ENCODE data around the gene C6orf120.
"Not testable (repeated sequence)": the region's sequence is repeated elsewhere in the genome, so short reads cannot be mapped to it uniquely, and the experiment has no call there.

Gene C6orf120

DNA sequence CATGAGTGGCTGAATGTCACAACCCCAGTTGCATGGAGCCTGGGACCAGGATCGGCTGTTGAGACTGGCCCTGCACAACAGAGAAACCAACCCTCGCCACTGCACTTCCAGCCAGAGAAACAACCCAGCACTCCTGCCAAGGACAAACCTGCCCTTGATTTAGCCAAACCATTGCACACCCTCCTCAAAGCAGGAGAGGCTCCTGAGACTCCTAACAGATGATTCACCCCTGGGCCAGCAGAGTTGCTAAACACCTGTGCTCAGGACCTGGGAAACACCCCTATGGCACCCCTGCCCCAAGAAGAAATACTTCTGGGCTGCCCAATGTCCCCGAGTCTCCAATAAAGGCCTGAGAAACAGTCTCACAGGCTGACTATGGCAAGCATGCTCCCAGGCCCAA, 17.9 kb upstream of the C6orf120 start:
- DNase-seq, result no peak

DNA sequence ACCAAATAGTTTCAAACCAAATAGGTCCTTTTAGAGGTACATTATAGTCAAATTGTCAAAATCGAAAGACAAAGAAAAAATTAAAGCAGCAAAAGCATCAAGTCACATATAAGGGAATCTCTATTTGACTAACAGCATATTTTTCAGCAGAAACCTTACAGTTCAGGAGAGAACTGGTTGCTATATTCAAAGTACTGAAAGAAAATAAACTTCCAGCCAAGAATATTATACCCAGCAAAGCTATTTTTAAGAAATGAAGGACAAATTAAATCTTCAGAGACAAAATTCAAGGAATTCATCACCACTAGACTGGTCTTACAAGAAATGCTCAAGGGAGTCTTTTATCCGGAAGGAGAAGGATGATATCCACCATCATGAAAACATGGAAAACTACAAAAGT, 16.1 kb upstream of the C6orf120 start:
- no peak for DNase-seq

DNA sequence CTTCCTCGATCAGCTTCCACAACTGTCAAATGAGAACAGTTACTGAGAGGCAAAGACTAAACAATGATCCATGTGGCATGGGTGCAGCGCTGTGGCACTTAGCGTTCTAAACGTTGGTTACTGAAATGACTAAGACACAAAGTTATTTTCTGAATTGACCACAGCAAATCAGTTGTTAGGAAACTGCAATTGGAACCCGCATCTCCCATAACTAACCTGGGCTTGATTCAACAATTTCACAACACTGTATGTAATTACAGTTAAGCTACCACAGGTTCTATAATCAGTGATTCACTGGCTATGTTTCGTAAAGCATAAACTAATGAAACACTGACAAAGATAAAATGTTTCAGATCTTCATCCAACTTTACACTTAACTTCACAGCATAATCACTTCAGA, 12.6 kb upstream of the C6orf120 start:
- DNase-seq, result no peak

DNA sequence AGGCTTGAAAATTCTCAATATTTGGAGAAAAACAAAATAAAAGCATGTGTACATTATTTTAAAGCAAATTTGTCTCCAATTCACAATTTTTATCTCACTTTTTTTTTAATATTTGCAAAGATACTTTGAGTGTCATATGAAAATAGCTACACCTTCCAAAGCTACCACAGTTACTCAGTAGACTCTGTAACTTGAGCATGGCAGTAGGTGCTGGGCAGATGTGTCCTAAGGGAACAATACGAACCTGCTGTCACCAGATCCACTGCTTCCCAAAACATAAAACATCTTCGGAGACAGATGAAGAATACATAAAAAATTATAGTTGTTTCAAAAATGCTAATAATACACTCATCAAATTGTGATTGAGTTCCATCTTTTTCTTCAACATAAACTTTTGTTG, 10.7 kb upstream of the C6orf120 start:
- DNase-seq, result no peak

DNA sequence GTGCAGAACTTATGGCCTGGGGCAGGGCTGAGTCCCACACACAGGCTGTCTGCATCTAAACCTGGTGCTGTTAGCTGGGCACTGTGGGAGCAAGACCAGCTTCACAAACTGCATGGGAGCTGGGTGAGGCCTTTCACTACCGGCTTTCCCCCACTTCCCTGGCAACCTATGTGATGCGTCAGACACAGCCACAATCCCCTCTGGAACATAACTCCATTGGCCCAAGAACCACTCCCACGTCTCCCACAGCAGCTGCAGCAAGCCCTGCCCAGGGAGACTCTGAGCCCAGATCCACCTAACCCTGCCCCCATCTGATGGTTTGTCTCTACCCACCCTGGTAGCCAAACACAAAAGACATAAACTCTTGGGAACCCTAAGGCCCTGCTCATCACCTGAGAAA, 9.4 kb upstream of the C6orf120 start:
- no peak for DNase-seq

DNA sequence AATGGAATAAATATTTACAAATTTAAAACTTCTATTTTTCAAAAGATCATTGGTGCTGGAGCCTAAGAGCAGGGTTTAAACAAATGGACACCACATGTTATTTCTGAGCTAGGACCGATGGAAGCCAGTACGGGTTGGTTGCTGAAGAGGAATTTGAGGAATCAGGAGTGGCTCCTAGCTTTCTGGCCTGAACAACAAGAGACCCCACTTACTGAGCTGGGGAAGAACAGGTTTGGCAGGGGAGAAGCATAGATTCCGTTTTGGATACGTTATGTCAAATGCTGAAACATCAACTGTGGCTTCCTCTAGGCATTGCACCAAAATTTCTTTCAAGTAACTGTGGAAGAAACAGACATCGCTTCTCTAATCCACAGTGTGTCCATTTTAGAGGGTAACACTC, 6.8 kb upstream of the C6orf120 start:
- DNase-seq, result no peak

DNA sequence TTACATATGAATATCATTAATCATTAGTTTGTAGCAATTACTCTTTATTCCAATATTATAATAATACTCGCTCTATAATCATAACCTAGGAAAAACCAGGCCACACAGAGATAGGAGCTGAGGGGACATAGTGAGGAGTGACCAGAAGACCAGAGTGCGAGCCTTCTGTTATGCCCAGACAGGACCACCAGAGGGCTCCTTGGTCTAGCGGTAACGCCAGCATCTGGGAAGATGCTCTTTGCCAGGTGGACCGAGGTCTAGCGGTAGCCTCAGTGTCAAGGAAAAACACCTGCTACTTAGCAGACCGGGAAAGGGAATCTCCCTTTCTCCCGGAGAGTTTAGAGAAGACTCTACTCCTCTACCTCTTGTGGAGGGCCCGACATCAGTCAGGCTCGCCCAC, 4.8 kb upstream of the C6orf120 start:
- not testable (repeated sequence) for DNase-seq

DNA sequence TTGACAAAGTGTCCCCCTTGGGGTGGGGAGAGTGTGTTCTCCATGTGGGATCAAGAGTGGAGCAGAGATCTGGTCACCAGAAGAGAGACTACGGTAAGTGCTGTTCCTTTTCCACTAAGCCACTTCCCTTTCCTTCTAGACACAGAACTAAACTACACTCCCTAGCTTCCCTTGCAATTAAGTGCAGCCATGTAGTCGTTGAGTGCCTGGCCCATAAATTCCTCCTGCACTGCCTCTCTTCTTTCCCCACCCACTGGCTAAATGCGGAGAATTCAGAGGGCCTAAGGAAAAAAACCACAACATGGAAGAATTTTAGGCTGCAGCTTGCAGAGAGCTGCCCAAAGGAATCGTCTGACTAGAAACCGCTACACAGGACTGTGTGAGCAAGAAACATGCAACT, 1.6 kb upstream of the C6orf120 start:
- DNase-seq, result no peak

DNA sequence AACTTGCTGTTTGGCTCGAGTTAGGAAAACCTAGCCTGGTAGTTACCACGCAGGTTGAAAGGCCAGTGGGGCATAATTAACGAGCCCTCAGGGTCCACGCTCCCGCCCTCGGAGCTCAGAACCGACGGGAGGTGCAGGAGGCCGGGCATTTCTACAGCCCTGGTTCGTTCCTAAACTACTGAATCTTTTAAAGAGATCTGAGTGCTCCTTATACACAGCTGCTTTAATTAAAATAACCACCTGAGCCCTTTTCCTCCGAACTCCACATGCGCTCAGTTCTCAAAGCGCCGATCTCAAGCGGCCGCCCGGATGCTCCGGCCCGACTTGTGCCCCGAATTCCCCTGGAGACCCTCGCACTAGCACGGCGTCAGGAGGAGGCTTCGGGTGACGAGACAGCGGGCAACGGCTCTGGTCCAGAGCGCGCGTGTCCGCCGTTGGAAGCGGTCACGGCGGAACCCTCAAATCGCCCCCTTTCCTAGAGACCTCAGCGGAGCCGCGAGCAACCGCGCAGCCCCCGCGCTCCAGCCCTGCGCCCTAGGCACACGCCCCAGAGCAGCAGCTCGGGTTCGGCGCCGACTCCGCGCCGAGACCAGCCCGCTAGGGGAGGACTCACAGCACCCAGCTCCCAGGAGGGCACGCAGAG, 494 bp upstream of the C6orf120 start:
- DNase-seq, result no peak

DNA sequence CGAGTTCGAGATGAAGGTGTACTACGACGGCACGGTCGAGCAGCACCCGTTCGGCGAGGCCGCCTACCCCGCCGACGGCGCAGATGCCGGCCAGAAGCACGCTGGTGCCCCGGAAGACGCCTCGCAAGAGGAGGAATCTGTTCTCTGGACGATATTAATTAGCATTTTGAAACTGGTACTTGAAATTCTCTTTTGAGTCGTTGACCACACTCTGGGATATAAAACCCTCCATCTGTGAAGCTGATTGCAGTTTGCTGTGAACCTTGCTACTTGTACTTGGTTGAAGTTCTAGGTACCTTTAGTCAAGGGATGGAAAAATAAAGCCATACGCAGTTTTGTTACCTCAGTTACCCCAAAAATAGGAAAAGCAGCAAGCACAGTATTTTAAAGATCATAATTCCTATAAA, 917 bp downstream of the C6orf120 start:
- no peak for DNase-seq

DNA sequence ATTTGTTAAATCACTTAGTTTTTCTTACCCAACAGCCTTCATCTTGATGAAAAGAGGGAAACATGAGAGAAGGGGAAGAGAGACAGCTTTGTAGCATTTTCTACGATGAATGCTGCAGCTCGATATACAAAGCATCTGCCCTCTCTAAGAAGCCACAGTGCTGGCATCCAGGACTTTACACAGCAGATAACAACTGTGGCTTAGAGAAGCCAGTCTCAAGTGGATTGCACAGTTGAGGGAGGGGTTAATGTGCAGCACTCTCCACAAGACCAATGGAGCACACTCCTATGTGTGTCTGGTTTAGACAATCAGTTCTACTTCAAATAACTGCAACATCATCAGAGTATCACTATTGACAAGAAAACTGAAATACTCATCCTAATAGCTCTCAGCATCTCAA, 5.8 kb downstream of the C6orf120 start:
- DNase-seq, result no peak

DNA sequence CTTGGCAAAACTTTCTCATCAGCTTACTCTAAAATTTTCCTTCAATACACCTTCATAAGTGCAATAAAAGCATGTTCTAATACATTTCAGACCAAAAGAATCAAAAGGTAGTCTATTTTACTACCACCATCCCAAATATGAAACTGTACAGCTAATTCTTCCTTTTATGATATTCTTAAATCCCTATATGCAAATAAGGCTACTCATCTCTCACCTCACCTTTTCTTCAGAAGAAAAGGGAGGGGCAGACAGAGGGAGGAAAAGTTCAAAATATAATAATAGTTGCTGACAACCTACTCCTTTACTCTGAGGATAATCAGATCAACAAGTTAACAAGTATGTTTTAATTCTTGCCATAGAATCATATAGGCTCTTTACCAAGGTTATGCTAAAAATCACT, 7.4 kb downstream of the C6orf120 start:
- no peak for DNase-seq

DNA sequence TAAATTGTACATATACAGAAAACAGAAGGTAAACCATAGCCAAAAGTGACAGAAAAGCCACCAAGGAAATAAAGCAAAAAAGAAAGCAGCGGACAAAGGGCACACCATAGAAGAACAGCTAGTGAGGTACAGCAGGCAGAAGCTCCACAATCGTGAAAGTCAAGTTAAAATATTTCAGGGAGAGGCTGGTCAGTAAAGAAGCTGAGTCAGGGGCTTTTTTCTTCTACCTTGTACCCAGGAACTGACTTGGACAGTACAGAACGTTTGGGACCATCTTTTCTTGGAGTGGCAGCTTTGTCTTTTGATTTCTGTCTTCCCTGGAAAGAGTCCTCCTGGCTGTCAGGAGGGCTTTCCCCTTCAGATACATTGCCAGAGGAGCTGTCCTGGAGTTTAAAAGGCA, 8.1 kb downstream of the C6orf120 start:
- no peak for DNase-seq

DNA sequence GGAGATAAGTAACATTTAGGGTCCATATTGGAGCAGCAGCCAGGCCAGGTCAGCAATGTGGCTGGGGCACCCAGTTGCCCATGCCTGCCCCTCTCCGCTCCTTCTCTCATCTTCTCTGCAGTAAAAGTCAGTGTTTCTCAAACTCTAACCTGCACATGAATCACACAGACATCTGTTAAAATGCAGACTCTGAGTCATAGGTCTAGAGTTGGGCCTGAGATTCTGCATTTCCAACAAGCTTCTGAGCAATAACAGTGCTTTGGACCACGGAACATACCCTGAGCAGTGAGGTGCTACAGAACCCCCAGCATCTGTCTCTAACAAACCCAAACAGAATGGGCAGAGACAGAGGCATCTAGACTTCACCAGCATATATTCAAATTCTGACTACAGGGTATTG, 12.3 kb downstream of the C6orf120 start:
- DNase-seq, result no peak

DNA sequence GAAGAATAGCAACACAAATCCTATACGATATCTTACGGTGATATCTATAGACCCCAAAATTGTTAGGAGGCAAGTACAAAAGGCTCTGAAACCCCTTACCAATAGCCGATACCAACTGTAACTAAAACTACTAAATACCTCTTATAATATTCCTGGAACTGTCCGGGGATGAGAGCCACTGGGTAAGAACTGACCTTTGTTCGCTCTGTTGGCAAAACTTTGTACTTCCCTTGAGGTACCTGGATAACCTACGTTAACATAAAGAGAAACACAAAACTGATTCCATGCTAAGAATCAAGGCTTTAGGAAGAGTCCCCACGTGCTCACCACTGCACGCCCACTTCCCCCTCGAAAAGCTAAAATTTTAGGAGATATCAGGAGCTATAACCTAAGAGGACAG, 12.7 kb downstream of the C6orf120 start:
- DNase-seq, result no peak

DNA sequence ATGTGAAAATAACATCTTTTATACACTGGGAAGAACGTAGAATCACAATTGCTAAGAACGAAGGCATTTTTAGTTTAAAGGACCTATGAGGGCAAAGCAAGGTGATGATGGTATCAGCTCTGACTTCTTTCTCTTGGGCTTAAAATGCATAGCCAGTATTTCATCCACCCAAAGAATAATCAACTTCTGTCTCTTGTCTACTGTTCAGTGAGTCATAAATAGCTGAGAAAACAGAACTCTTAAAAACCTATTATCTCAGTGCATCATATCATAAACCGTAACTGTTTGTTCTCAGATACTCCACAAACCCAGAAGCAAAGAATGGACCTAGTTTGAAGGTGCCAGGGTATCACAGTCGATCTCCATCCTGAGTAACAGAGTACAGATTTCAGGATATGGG, 17.2 kb downstream of the C6orf120 start:
- DNase-seq, result no peak

DNA sequence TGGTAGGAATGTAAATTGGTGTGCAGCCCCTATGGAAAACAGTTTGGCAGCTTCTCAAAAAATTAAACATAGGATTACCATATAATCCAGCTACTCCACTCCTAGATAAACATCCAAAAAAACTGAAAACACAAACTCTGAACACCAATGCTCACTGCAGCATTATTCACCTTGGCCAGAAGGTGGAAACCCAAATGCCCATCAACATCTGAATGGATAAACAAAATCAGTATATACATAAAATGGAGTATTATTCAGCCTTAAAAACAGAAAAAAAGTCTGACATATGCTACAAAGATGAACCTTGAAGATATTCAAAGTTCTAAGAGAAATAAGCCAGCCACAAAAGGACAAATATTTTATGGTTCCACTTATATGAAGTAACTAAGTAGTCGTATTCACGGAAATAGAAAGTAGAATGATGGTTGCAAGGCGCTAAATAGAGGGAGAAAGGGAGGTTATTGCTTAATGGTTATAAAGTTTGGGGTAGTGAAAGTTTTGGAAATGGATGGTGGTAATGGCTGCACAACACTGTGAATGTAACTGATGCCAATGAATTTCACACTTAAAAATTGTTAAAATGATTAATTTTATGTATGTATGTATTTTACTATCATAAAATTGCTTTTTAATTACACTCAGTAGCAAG, 18.4 kb downstream of the C6orf120 start:
- DNase-seq, result no peak

DNA sequence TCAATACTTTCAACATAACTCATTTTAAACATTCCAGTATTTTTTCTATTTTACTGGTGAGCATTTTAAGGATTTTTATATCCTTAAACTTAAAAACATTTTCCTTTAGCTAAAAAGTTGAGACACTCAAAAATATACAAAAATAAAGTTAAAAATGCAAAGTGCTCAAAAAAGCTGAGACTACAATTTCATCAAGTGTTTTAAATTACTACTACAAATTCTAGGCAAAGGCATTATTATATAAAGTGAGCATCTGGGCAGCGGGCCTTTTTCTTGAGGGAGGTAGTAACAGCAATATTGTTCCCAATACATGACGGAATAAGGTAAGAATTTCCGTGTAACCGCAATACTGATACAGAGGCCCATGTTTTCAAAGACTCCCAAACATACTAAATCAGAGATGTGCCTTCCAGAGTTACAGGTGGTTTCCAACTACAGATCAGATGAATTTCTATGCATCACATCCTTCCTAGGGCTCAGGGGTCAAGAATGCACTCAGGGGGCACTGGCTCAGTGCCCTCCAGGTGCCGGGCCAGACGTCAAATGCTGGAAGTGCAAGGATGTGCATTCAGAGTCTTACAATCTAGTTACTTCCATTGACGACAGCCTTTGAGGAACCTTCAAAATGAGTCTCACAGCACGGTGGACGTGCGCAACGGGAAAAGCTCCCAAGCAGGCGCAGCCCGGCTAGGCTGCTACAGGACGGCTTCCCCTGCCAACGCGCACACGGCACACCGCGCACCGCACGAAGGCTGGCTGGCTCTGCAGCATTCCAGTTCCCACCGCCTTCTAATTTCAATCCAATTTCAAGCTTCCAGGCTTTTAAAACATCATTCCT, 20.7 kb downstream of the C6orf120 start:
- peak; percentile 6 for DNase-seq

DNA sequence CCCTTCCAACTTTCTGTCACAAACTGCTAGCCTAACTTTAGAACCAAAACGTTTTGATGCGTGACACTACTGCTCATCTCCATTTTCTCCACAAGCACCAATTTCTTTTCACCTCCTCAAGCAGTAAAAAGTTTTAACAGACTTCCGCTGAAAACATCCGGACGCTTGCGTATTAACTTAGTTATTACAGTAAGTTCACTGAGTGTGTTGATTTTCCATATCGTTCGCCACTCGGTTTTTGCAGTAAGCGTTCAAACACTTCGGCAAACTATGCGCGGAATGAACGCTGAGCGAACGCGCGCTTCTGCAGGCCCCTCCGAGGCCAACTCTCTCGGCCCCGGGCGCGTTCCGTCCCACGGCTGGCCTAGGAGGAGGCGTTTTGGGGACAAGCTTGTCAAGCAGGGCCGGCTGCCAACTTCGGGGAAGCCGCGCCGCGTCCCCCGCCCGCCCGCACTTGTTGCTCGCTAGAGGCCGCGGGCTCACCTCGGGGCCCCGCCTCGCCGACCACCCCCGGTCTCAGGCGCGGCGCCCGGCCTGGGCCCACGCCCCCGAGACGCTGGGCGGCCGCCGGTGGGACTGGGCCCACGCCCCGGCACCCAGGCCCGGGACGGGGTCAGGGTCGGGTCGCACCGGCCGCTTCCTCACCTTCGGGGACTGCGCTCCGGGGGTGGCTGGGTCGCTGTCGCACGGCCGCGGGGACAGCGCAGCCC, 21.4 kb downstream of the C6orf120 start:
- peak; percentile 56 for DNase-seq

DNA sequence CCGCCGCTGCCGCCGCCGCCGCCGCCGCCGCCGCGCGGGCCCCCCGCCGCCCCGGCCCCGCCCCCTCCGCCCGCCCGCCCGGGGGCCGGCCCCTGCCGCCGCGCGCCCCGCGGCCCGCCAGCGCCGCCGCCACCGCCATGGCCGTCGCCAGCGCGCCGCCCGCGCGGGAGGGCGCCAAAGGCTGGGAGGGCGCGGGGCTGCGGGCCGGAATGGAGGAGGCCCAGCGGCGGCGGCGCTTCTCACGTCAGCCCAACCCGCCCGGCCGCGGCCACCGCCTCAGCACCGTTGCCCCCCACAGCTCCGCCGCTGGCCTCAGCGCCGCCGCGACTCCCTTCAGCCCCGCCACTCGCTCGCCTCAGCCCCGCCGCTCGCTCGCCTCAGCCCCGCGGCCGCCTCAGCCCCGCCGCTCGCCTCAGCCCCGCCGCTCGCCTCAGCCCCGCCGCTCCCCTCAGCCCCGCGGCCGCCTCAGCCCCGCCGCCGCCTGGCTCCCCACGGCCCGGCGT, 22.1 kb downstream of the C6orf120 start:
- DNase-seq, result peak; percentile 23

DNA sequence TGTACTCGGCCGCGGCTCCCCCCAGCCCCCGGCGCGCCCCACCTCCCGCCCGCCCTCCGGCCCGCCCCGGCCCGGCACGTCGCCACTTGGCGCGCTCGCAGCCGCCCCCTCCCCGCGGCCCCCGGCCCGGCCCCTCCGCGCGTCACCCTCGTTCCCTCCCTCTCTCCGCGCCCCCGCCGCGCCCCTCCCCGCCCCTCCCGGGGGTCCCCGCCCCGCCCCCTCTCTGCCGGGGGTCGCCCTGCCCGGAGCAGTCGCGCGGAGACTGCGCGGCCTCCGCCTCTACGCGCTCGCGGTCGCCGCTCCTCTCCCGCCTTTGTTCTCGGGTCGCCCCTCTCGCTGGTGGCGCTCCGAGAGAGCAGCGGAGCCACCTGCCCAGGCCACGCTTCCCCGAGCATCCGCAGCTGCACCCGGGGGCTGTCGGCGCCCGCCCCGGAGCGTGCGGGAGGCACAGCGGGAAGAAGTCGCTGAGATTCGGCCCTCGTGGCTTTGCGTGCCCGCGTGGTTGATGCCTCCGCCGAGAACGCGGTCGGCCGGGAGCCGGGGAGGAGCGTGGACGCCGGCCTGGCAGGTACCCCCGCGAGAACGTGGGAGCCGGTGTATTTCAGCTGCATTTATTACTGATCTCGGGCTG, 22.7 kb downstream of the C6orf120 start, which contains the start of gene PHF10:
Gene PHF10, minus strand, starts transcription at position 7 of the 631 bp plus-strand sequence. CDS start 569 bp downstream, outside the sequence.
- DNase-seq, result peak; percentile 57
